ENCODE measurements around the gene TAS2R40.

GRCh38 chr7:143217806-143218205, 4.0 kb upstream of the TAS2R40 start:
- TF ChIP-seq CTCF (IDR thresholded peaks at IDR 0.05) (no peak), SIN3A (IDR thresholded peaks at IDR 0.05; ENCODE audit: borderline replicate concordance, low read depth, low read length) (no peak)

All from SK-N-SH (cell line).